ENCODE data around the gene GGT6.

DNA sequence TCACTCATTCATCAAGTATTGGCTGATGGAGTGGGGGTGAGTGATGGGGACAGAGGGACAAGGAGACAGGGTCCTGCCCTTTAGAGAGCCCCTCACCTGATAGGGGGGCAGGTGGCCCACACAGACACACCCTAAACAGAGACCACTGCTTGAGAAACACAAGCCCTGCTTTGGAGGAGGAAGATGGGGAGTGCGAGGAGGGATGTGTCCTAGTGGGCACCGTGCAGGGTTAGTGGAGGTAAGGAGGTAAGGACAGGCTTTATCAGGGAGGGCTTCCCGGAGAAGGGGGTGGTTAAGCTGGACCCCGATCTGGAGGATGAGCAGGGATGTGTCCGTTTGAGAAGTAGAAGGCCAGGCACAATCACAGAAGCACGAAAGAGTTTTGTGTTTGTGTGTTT is 15.8 kb upstream of the GGT6 start:
- no peak for TF ChIP-seq EZH2 (IDR thresholded peaks at IDR 0.05; ENCODE audit: low read length, unreplicated experiment)
- TF ChIP-seq, protein P1, sequence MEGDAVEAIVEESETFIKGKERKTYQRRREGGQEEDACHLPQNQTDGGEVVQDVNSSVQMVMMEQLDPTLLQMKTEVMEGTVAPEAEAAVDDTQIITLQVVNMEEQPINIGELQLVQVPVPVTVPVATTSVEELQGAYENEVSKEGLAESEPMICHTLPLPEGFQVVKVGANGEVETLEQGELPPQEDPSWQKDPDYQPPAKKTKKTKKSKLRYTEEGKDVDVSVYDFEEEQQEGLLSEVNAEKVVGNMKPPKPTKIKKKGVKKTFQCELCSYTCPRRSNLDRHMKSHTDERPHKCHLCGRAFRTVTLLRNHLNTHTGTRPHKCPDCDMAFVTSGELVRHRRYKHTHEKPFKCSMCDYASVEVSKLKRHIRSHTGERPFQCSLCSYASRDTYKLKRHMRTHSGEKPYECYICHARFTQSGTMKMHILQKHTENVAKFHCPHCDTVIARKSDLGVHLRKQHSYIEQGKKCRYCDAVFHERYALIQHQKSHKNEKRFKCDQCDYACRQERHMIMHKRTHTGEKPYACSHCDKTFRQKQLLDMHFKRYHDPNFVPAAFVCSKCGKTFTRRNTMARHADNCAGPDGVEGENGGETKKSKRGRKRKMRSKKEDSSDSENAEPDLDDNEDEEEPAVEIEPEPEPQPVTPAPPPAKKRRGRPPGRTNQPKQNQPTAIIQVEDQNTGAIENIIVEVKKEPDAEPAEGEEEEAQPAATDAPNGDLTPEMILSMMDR (conservative IDR thresholded peaks at IDR 0.05; ENCODE audit: low read depth, low read length): no peak

All from PC-3 (cell line).